C4-2B (cell line): Measurements from ENCODE around the gene INO80E.

ENCODE experiments used
- CTCF ChIP-seq: fragments of 450-650 bp; conservative IDR thresholded peaks from 2 replicates; pipeline ENCODE4 v1.5.1; 2017; ENCODE audit warnings: mild to moderate bottlenecking
- ZFX ChIP-seq: fragments of 450-650 bp; IDR thresholded peaks from 2 replicates; pipeline ENCODE4 v1.6.1; 2017

DNA sequence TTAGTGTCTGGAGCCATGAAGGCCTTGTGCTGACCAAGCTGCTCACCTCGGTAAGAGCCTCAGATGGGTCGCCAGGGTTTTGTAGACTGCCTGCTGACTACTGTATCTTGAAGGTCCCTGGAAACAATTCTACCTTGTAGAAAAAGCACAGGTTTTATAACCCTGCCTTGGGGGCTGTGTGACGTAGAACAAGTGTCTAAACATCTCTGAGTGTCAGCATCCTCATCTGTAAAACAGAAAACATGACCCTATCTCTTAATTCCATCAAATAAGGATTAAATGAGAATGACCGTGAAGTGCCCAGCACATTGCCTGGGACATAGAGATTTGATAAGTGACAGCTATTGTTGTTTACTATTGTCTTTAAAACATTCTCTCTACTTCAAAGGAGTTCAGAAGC, 27.8 kb upstream of the INO80E start:
- TF ChIP-seq CTCF: no peak
- no peak for TF ChIP-seq ZFX
